Ascending aorta (tissue), 2 donors: Measurements from ENCODE around the gene RASGEF1C. TPM values are rescaled to one million over a fixed set of nuclear protein-coding genes. Genes with fewer than 3 reads are reported as not detected.

Experiments used
- DNase-seq, 2 donors: peaks; one replicate each; pipeline ENCODE4 v3.0.0-alpha.2; 2019; ENCODE audit warnings: low spot score in 2 of 2
- H3K27ac ChIP-seq, 2 donors: fragments of 200-600 bp; sonication (generic); one replicate each; pipeline ENCODE4 v1.5.1; 2016 to 2017; ENCODE audit warnings: mild to moderate bottlenecking in 1 of 2
- H3K27me3 ChIP-seq: fragments of 200-600 bp; sonication (generic); one replicate; pipeline ENCODE4 v1.5.1; 2017
- H3K36me3 ChIP-seq, 2 donors: fragments of 200-600 bp; sonication (generic); one replicate each; pipeline ENCODE4 v1.5.1; 2016
- H3K4me1 ChIP-seq, 2 donors: fragments of 200-600 bp; sonication (generic); one replicate each; pipeline ENCODE4 v1.5.1; 2016 to 2017; ENCODE audit warnings: mild to moderate bottlenecking in 1 of 2
- H3K4me3 ChIP-seq, 2 donors: fragments of 200-600 bp; sonication (generic); one replicate each; pipeline ENCODE4 v1.5.1; 2016 to 2017; ENCODE audit warnings: mild to moderate bottlenecking in 1 of 2
- H3K9me3 ChIP-seq, 2 donors: fragments of 200-600 bp; sonication (generic); one replicate each; pipeline ENCODE4 v1.5.1; 2016
- intact Hi-C: fragments of 100-400 bp; cut with DNase I; formaldehyde crosslinking; loops from one replicate; pipeline ENCODE4 v1.15.1; 2023
- total RNA-seq: library from RNA; depleted of rRNA; stranded (reverse); fragments of >200 nt; gene quantifications from one replicate; pipeline ENCODE4 v1.1.0, GENCODE V29; 2016
- TF ChIP-seq, protein P1 (sequence below), 3 experiments: fragments of 200-600 bp in 2 of 3; fragments of 450-650 bp in 1 of 3; sonication (generic) in 2 of 3; IDR thresholded peaks; one replicate each; pipeline ENCODE4 v1.5.1; 2016 to 2019; ENCODE audit warnings: antibody characterized with exemption in 3 of 3, mild to moderate bottlenecking in 1 of 3, moderate library complexity in 1 of 3

RASGEF1C gene
- total RNA-seq, 1 donor from 2014 or later, result not detected

DNA sequence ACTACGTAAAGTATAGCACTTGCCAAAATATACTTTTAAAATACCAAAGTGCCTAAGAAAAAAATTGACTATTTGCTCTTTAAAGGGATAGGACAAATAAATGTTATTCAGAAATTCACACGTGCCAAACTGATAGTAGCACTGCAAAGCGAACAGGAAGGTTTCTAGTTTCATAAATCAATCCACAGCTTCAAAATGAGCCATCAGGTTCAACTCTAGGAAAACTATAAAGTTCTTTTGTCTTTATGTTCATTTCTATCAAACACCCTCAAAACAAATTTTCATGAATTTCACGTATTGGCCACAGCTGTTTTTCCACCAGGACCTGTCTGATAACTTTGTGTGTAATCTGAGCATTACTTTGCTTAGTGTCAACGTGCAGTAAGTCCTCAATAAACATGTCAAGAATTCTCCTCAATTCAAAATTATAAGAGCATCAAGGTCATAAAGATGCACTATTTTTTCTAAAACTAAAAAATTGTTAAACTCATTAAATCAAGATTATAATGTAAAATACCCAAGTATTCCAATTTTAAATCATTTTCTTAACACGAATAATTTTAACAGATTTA lies 140.4 kb downstream of the RASGEF1C start:
- H3K4me1 ChIP-seq, result peaks cover 0 to 10% of the 10 kb centered on the region in 2 donors
- H3K9me3 ChIP-seq, result no peaks in the 10 kb centered on the region
- intact Hi-C loops, result no loop called here
- DNase-seq, result no peak
- H3K27ac ChIP-seq, result no peak overlapping the region
- TF ChIP-seq, protein P1, sequence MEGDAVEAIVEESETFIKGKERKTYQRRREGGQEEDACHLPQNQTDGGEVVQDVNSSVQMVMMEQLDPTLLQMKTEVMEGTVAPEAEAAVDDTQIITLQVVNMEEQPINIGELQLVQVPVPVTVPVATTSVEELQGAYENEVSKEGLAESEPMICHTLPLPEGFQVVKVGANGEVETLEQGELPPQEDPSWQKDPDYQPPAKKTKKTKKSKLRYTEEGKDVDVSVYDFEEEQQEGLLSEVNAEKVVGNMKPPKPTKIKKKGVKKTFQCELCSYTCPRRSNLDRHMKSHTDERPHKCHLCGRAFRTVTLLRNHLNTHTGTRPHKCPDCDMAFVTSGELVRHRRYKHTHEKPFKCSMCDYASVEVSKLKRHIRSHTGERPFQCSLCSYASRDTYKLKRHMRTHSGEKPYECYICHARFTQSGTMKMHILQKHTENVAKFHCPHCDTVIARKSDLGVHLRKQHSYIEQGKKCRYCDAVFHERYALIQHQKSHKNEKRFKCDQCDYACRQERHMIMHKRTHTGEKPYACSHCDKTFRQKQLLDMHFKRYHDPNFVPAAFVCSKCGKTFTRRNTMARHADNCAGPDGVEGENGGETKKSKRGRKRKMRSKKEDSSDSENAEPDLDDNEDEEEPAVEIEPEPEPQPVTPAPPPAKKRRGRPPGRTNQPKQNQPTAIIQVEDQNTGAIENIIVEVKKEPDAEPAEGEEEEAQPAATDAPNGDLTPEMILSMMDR (IDR thresholded peaks at IDR 0.05), result no peak
- no peaks in the 10 kb centered on the region for H3K36me3 ChIP-seq
- H3K4me3 ChIP-seq, result no peak overlapping the region
- H3K27me3 ChIP-seq, result no peaks in the 10 kb centered on the region

DNA sequence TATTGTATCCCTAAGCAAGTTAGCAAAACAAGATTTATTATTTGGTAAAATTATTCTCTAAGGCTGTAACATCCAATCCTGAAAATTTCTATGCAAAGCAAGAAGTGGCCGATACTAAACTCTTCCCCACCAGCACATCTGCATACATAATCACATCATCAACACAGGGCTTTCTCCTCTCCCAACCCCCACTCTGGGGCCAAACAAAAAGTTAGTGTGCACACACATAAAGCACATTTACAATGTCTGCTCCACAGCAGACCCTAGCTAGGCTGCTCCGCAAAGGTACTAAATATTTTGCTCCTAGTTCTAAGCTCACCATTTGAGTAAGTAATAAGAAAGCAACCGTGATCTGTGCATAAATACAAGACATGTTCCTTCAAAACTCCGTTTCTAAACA lies 141.0 kb downstream of the RASGEF1C start:
- DNase-seq, result no peak
- H3K9me3 ChIP-seq, result no peaks in the 10 kb centered on the region
- no peak overlapping the region for H3K27ac ChIP-seq
- no peaks in the 10 kb centered on the region for H3K36me3 ChIP-seq
- no peaks in the 10 kb centered on the region for H3K27me3 ChIP-seq
- intact Hi-C loops, result no loop called here
- TF ChIP-seq, protein P1 (IDR thresholded peaks at IDR 0.05), result no peak
- H3K4me1 ChIP-seq, result peaks cover 0 to 10% of the 10 kb centered on the region in 2 donors
- no peak overlapping the region for H3K4me3 ChIP-seq

DNA sequence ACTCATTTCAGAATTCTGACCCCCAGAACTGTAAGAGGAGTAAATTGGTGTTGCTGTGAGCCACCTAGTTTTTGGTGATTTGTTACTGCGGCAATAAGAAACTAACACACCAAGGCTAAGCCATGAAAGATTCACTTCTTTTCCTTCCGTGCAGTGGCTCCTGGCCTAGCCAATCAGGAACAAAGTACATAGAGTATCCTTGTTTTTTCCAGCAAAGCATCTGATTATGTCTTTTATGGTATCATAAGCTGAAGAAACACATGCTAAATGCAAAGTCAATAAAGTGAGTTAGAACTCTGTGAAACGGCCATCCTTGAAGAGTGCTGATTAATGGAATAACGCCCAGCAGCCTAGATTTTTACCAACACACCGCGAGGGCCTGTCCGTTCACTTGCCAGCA lies 148.8 kb downstream of the RASGEF1C start:
- Histone ChIP-seq H3K4me1 (no peaks in the 10 kb centered on the region), H3K4me3 (no peak overlapping the region), H3K9me3 (no peaks in the 10 kb centered on the region), H3K27me3 (no peaks in the 10 kb centered on the region), H3K36me3 (no peaks in the 10 kb centered on the region), H3K27ac (no peak overlapping the region)
- TF ChIP-seq, protein P1 (IDR thresholded peaks at IDR 0.05), result no peak
- intact Hi-C loops, result no loop called here
- DNase-seq, result no peak

DNA sequence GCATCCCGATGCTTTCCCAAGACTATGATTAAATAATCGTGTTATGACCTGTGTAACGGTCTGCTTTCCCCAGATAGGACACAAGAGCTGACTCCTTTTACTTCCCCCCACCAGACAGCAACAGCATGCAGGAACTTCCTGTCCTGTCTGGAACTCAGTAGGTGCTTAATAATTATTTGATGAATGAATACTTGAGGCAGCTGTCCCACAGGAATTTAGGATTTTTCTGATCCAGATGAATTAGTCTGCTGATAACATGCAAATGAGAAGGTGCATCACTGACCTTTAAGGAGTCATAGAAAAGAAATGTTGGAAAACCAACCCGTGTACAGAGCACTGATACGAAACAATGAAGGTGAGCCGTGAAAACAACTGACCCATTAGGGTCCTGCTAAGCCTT lies 149.7 kb downstream of the RASGEF1C start:
- intact Hi-C loops, result no loop called here

DNA sequence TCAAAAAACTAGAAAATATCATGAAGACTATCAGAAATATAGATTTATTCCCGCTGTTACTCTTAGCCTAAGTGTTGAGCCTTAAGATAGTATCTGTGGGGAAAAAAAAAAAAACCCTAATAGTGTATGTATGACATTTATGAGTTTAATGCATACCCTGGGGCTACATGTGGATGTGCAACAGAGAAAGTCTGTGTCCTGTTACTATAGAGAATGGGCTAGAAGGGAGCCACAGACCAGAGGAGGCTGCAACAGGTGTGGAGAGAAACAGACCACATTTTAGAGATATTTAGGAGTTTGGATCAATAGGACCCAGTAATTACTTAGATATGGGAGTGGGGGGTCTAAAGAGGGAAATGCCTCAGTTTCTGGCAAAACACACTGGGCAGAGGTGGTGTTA lies 152.9 kb downstream of the RASGEF1C start:
- Histone ChIP-seq H3K27ac (no peak overlapping the region), H3K4me3 (no peak overlapping the region), H3K36me3 (no peaks in the 10 kb centered on the region), H3K9me3 (no peaks in the 10 kb centered on the region), H3K4me1 (no peaks in the 10 kb centered on the region), H3K27me3 (no peaks in the 10 kb centered on the region)
- intact Hi-C loops, result no loop called here
- TF ChIP-seq, protein P1 (IDR thresholded peaks at IDR 0.05), result no peak
- DNase-seq, result no peak

More for the DNA sequence above, 149.7 kb downstream of the RASGEF1C start:
- Histone ChIP-seq H3K27ac (no peak overlapping the region), H3K4me3 (no peak overlapping the region), H3K4me1 (no peaks in the 10 kb centered on the region), H3K27me3 (no peaks in the 10 kb centered on the region), H3K9me3 (no peaks in the 10 kb centered on the region), H3K36me3 (no peaks in the 10 kb centered on the region)
- TF ChIP-seq, protein P1 (IDR thresholded peaks at IDR 0.05), result no peak
- DNase-seq, result no peak

DNA sequence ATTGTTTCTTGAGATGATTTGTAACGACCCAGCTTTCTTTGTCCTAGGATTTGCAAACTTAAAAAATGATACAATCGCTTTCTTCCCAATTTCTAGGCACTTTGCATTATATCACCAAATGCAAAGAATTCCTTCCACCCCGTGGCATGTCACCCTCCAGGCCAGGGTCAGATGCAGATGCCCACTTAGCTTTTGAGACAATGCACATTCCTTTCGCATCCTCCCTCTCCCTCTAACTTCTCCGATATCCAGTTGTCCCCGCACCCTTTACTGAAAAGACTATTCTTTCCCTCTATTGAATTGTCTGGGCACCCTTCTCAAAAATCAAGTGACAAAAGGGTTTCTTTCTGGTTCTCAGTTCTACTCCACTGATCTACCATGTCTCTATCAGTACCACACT lies 154.8 kb downstream of the RASGEF1C start:
- H3K27me3 ChIP-seq, result no peaks in the 10 kb centered on the region
- H3K9me3 ChIP-seq, result no peaks in the 10 kb centered on the region
- no peak overlapping the region for H3K27ac ChIP-seq
- TF ChIP-seq, protein P1 (IDR thresholded peaks at IDR 0.05), result no peak
- intact Hi-C loops, result no loop called here
- DNase-seq, result no peak
- no peaks in the 10 kb centered on the region for H3K4me1 ChIP-seq
- no peaks in the 10 kb centered on the region for H3K36me3 ChIP-seq
- no peak overlapping the region for H3K4me3 ChIP-seq
